ENCODE results near the gene SAFB2. TPM values are rescaled to one million over a fixed set of nuclear protein-coding genes. Genes with fewer than 3 reads are reported as not detected.

The SAFB2 gene
- total and polyA plus RNA-seq, 2 donors (not counting 3 experiments of a cell fraction or from before 2014, with no cell fraction given), result 24.6 to 85.9 TPM

GRCh38 chr19:5661483-5661882, 38.9 kb upstream of the SAFB2 start:
- Histone ChIP-seq H3K4me3 (replicated peaks in 1 of 3; ENCODE audit: insufficient read depth in 1 of 3, low read depth in 1 of 3, low read length in 3 of 3) (no peak overlapping the region), H3K4me1 (ENCODE audit: control insufficient read depth, extremely low read depth, insufficient read depth, low read length) (no peaks in the 10 kb centered on the region), H3K4me2 (ENCODE audit: insufficient read depth, low read length) (no peak overlapping the region), H3K9ac (replicated peaks; ENCODE audit: extremely low read depth, insufficient read depth, low read length) (no peak overlapping the region), H4K20me1 (replicated peaks; ENCODE audit: control insufficient read depth, extremely low read depth, insufficient read depth, low read length) (no peaks in the 10 kb centered on the region), H3K36me3 (ENCODE audit: control insufficient read depth in 2 of 2, extremely low read depth in 1 of 2, insufficient read depth in 2 of 2, low read length in 2 of 2) (peaks cover 31 to 57% of the 10 kb centered on the region in 2 experiments), H2AFZ (ENCODE audit: low read depth, low read length) (no peak overlapping the region), H3K9me1 (replicated peaks; ENCODE audit: control insufficient read depth, extremely low read depth, insufficient read depth, low read length) (no peaks in the 10 kb centered on the region), H3K27ac (ENCODE audit: insufficient read depth, low read depth, low read length) (no peak overlapping the region), H3K9me3 (replicated peaks; ENCODE audit: control insufficient read depth, insufficient read depth, low read length) (no peaks in the 10 kb centered on the region), H3K27me3 (ENCODE audit: control insufficient read depth in 2 of 2, insufficient read depth in 2 of 2, low read length in 2 of 2) (no peaks in the 10 kb centered on the region), H3K79me2 (ENCODE audit: control insufficient read depth, insufficient read depth, low read length) (no peaks in the 10 kb centered on the region)
- TF ChIP-seq FOS (IDR thresholded peaks at IDR 0.05; ENCODE audit: borderline replicate concordance, insufficient read depth, low read length), result no peak
- TF ChIP-seq, protein P1, sequence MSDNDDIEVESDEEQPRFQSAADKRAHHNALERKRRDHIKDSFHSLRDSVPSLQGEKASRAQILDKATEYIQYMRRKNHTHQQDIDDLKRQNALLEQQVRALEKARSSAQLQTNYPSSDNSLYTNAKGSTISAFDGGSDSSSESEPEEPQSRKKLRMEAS (IDR thresholded peaks at IDR 0.05; ENCODE audit: insufficient read depth, insufficient read length), result no peak
- TF ChIP-seq EZH2 (IDR thresholded peaks at IDR 0.05; ENCODE audit: borderline replicate concordance, low read depth, low read length, severe bottlenecking), result no peak
- no peak for TF ChIP-seq JUN (IDR thresholded peaks at IDR 0.05; ENCODE audit: borderline replicate concordance, insufficient read depth, insufficient read length, low read depth)
- TF ChIP-seq MYC (IDR thresholded peaks at IDR 0.05; ENCODE audit: low read depth, low read length), result no peak
- TF ChIP-seq POLR2AphosphoS5 (IDR thresholded peaks at IDR 0.05; ENCODE audit: insufficient read depth, low read depth, low read length), result no peak
- no peak for TF ChIP-seq GATA2 (IDR thresholded peaks at IDR 0.05; ENCODE audit: insufficient read depth, insufficient read length, low read depth, low read length)
- no peak for TF ChIP-seq POLR2A (IDR thresholded peaks at IDR 0.05; ENCODE audit: low read depth, low read length)
- no peak for TF ChIP-seq CTCF (IDR thresholded peaks at IDR 0.05; ENCODE audit: extremely low read depth in 1 of 2, insufficient read depth in 1 of 2, low read depth in 1 of 2, low read length in 2 of 2)
- CTCF ChIA-PET, result no interaction called here
- FAIRE-seq, result no peak
- intact Hi-C loops (cut with micrococcal nuclease) (no loop called here), dilution Hi-C loops (cut with MboI; ENCODE audit: extremely low pct_ligation_motif_present, low sequenced_read_pairs) (no loop called here)
- no TSS peak for BruUV-seq (replicated peaks)
- no peak for DNase-seq (ENCODE audit: low read depth, low spot score)
- POLR2A ChIA-PET, result no interaction called here

Measured in endothelial cell of umbilical vein (primary cell).